ENCODE measurements around the gene STXBP5.
A peak's percentile ranks its signal among the peaks of the same experiment; 100 is the strongest.

STXBP5 gene

DNA sequence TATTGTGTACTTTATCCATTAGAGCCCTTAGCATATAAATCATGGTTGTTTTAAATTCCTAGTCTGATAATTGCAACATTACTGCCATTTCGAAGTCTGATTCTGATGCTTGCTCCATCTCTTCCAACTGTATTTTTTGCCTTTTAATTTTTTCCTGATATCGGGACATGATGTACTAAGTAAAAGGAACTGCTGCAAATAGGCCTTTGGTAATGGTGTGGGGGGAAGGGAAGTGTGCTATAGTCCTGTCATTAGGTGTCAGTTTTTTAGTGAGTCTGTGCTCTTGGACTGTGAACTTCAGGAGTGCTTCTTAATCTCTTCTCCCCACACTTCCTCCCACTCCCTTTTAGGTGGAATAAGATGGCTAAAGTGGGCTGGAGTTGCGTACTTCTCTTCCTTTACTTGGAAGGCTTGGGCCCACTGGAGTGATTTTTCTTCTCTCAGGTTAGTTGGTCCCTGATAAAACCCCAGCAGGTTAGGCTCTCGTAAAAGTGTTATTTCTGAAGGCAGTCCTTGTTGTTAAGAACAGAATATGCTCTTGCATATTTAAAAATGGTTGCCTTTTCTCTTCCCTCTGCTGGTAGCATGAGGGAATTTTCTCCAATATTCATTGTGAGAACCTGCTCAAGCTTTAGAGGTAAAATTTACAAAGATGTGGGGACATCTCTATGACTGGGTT lies 18.1 kb downstream of the STXBP5 start:
- peaks cover 26 to 56% of the 10 kb centered on the region in 2 donors for H3K4me1 Mint-ChIP-seq (ENCODE audit: low read depth in 2 of 2)
- no peak overlapping the region for H3K4me3 Mint-ChIP-seq
- ATAC-seq (replicated peaks) (peak; percentile 29), DNase-seq (peak in 1 of 3 experiments; percentile 4)
- no peaks in the 10 kb centered on the region for H3K9me3 Mint-ChIP-seq
- peak overlapping the region in 1 of 2 donors; percentile 72 for H3K27ac Mint-ChIP-seq
- peaks cover 4% of the 10 kb centered on the region for H3K36me3 Mint-ChIP-seq (ENCODE audit: insufficient read depth)
- H3K27me3 Mint-ChIP-seq, result no peaks in the 10 kb centered on the region

DNA sequence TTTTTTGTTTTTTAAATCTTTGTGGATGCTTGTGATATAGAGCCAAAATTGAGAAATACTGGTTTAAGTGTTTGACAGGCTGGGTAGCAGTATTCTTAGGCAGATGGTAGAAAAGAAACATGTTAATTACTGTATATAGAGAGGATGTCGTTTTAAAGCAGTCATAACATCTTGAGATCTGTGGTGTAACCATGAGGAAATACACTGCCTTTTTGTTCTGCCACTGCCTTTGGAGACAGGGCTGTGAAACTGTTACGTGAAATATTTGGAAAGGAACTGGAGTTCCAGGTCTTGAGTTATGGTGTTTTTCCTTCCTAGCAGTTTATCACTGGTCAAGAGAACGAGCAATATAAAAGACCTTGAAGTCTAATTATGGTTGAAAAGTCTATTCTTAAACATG lies 19.5 kb downstream of the STXBP5 start:
- no peaks in the 10 kb centered on the region for H3K27me3 Mint-ChIP-seq
- DNase-seq, result no peak
- peaks cover 31 to 66% of the 10 kb centered on the region in 2 donors for H3K4me1 Mint-ChIP-seq (ENCODE audit: low read depth in 2 of 2)
- peaks cover 4% of the 10 kb centered on the region for H3K36me3 Mint-ChIP-seq (ENCODE audit: insufficient read depth)
- H3K4me3 Mint-ChIP-seq, result no peak overlapping the region
- H3K27ac Mint-ChIP-seq, result peak overlapping the region in 1 of 2 donors; percentile 72
- H3K9me3 Mint-ChIP-seq, result no peaks in the 10 kb centered on the region
- ATAC-seq (replicated peaks), result no peak

DNA sequence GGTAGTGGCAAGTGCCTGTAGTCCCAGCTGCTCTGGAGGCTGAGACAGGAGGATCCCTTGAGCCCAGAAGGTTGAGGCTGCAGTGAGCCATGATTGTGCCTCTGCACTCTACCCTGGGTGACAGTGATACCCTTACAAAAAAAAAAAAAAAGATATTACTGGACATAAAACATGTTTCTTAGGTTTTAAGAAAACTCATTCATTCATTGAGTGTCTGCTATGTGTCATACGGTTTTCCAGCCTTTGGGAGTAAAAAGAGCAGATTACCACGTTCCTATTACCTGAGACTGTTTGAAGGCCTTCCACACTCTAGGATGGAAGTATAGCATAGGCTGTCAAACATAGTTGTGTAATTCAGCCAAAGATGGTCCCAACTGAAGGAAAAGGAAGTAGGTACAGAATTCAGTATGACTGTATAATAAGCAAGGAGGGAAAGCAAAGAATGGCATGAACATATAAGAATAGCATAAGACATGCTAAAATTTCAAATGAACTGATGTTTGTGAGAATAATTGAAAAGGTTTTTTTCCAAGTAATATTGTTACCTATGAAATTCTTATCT lies 22.0 kb downstream of the STXBP5 start:
- Mint-ChIP-seq H3K27me3 (no peaks in the 10 kb centered on the region), H3K9me3 (no peaks in the 10 kb centered on the region), H3K36me3 (ENCODE audit: insufficient read depth) (peaks cover 4% of the 10 kb centered on the region), H3K27ac (no peak overlapping the region), H3K4me3 (no peak overlapping the region), H3K4me1 (ENCODE audit: low read depth in 2 of 2) (peaks cover 19 to 56% of the 10 kb centered on the region in 2 donors)
- ATAC-seq (replicated peaks), result no peak
- DNase-seq, result no peak

DNA sequence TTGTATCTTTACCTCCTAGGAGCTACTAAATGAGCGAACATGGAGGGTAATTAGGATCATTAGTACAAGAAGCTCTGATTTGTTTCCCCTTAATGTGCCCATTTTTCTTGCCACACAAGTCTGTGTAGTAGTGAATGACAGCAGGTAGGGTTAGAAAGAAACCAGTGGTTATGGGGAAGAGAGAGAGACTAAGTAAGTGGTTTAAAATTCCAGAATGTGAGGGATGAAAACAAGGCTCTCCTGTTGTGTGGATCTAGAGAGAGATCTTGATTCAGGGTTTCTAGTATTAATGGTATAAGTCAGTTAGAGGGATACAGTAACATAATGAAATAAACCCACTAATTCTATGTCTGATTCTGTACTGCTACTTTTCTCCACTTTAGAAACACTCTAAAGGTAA lies 22.7 kb downstream of the STXBP5 start:
- Mint-ChIP-seq H3K27ac (no peak overlapping the region), H3K4me1 (ENCODE audit: low read depth in 2 of 2) (peaks cover 16 to 52% of the 10 kb centered on the region in 2 donors), H3K9me3 (no peaks in the 10 kb centered on the region), H3K36me3 (ENCODE audit: insufficient read depth) (peaks cover 4% of the 10 kb centered on the region), H3K4me3 (no peak overlapping the region), H3K27me3 (no peaks in the 10 kb centered on the region)
- ATAC-seq (replicated peaks) (no peak), DNase-seq (no peak)

DNA sequence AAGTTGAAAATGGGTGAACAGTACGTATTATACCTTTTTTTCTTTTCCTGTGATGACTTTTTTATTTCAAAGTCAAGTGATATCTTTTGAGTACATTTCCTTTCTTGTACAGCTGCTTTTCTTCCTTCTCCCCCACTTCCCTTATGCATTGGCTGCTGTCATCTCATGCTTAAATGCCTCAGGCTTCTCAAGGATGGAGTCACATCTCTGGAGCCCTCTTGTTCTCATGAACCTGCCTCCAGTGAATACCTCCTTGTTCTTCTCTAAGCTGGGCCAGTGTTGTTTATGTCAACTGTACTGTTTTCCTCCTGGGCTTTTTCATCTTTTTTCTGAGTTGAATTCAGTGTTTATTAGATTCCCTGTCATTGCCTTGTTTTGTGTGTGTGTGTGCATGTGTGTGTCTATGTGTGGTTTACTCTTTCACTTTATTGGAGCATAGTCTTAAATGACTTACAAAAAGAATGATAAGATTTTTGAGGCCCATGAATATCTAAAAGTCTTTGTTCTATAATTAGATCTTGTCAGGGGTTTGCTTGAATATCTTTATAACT lies 23.6 kb downstream of the STXBP5 start:
- peaks cover 4% of the 10 kb centered on the region for H3K36me3 Mint-ChIP-seq (ENCODE audit: insufficient read depth)
- peaks cover 13 to 43% of the 10 kb centered on the region in 2 donors for H3K4me1 Mint-ChIP-seq (ENCODE audit: low read depth in 2 of 2)
- no peak overlapping the region for H3K4me3 Mint-ChIP-seq
- DNase-seq (no peak), ATAC-seq (replicated peaks) (no peak)
- H3K27ac Mint-ChIP-seq, result peak overlapping the region in 1 of 2 donors; percentile 16
- H3K27me3 Mint-ChIP-seq, result no peaks in the 10 kb centered on the region
- H3K9me3 Mint-ChIP-seq, result no peaks in the 10 kb centered on the region

DNA sequence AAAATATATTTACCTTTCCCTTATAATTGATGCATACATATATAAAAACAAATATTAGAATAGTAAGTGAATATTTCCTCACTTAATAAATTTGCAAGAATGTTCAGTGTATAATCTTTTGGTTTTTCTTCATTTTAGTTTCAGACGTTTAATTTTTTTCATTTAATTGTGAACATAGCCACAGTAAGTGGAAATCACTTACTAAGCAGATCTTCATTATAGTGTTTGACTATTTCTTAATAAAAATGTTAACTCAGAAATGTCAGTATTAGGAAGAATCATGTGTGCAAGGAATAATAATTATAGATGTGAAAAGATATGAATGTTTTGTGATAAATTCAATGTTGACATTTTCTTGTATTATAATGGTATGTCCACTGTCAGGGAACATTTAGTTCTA lies 27.4 kb downstream of the STXBP5 start:
- H3K4me1 Mint-ChIP-seq (ENCODE audit: low read depth in 2 of 2), result peaks cover 11 to 39% of the 10 kb centered on the region in 2 donors
- no peak for DNase-seq
- H3K4me3 Mint-ChIP-seq, result no peak overlapping the region
- no peak overlapping the region for H3K27ac Mint-ChIP-seq
- H3K36me3 Mint-ChIP-seq (ENCODE audit: insufficient read depth), result no peaks in the 10 kb centered on the region
- no peaks in the 10 kb centered on the region for H3K27me3 Mint-ChIP-seq
- no peaks in the 10 kb centered on the region for H3K9me3 Mint-ChIP-seq
- no peak for ATAC-seq (replicated peaks)

DNA sequence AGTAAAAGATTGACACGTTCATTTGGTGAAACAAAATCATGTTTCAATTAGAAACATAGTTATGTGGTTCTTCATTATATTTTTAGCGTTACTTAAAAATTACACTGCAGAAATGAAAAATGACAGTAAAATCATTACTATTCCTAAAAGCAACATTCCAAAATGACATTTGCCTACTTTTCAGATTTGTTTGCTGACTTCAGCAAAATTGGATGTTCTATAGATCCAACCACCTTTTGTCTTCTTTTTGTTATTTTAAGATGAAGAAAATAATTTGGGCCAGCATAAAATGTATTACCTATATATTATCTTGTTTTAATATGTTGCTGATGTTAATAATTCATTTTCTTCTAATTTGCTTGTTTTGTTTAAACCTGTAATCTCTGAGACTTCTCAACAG lies 30.5 kb downstream of the STXBP5 start:
- H3K27ac Mint-ChIP-seq, result no peak overlapping the region
- H3K4me3 Mint-ChIP-seq, result no peak overlapping the region
- H3K4me1 Mint-ChIP-seq (ENCODE audit: low read depth in 2 of 2), result peaks cover 5 to 23% of the 10 kb centered on the region in 2 donors
- no peak for DNase-seq
- peaks cover 2% of the 10 kb centered on the region for H3K36me3 Mint-ChIP-seq (ENCODE audit: insufficient read depth)
- no peak for ATAC-seq (replicated peaks)
- no peaks in the 10 kb centered on the region for H3K9me3 Mint-ChIP-seq
- H3K27me3 Mint-ChIP-seq, result no peaks in the 10 kb centered on the region

DNA sequence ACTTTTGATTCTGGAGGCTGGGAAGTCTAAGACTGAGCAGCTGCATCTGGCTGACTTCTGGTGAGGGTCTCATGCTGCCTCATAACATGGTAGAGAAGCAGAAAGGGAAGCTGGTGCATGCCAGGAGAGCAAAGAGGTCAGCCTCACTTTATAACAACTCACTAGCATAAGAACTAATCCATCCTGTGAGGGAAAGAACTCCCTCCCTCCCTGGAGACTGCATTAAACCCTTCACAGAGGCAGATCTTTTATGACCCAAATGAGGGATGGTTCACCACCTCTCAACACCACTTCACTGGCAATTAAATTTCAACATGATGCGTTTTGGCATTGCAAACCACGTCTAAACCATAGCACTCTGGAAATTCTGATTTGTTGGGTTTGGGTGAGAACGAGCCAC lies 33.9 kb downstream of the STXBP5 start:
- Mint-ChIP-seq H3K4me1 (ENCODE audit: low read depth in 2 of 2) (peaks cover 1 to 10% of the 10 kb centered on the region in 2 donors), H3K36me3 (ENCODE audit: insufficient read depth) (peaks cover 7% of the 10 kb centered on the region), H3K4me3 (no peak overlapping the region), H3K9me3 (no peaks in the 10 kb centered on the region), H3K27me3 (no peaks in the 10 kb centered on the region), H3K27ac (no peak overlapping the region)
- ATAC-seq (replicated peaks) (no peak), DNase-seq (no peak)

DNA sequence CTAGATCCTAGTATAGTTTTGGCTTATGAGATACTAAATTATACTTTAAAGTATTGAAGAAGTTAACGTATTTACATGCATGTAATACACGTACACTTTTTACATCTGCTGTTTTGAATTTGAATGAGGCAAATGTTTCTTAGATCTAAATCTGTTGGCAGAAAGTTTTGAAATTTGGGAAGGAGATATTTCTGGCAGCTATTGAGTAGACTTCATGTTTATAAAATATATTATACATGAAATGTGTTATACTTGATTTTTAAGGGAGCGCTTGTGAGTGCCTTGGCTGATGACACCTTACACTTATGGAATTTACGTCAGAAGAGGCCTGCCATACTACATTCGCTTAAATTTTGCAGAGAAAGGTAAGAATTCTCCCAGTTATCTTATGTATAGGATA lies 34.7 kb downstream of the STXBP5 start:
- Mint-ChIP-seq H3K36me3 (ENCODE audit: insufficient read depth) (peaks cover 13% of the 10 kb centered on the region), H3K27ac (no peak overlapping the region)

DNA sequence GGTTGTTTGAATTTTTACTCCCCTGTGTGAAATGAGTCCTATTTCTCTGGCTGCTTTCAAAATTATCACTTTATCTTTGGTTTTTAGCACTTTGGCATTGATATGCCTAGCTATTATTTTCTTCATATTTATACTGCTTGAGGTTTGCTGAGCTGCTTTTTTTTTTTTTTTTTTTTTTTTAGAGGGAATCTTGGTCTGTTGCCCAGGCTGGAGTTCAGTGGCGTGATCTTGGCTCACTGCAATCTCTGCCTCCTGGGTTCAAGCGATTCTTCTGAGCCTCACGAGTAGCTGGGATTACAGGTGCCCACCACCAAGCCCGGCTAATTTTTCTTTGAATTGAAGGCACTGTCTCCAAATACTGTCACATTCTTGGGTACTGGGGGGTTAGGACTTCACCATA lies 40.6 kb downstream of the STXBP5 start:
- DNase-seq (no peak), ATAC-seq (replicated peaks) (no peak)
- Mint-ChIP-seq H3K27ac (no peak overlapping the region), H3K27me3 (no peaks in the 10 kb centered on the region), H3K4me3 (no peak overlapping the region), H3K9me3 (no peaks in the 10 kb centered on the region), H3K4me1 (ENCODE audit: low read depth in 2 of 2) (peaks cover 1 to 7% of the 10 kb centered on the region in 2 donors), H3K36me3 (ENCODE audit: insufficient read depth) (peaks cover 18% of the 10 kb centered on the region)

More for the DNA sequence above, 34.7 kb downstream of the STXBP5 start:
- no peaks in the 10 kb centered on the region for H3K27me3 Mint-ChIP-seq
- DNase-seq (no peak), ATAC-seq (replicated peaks) (no peak)
- no peaks in the 10 kb centered on the region for H3K9me3 Mint-ChIP-seq
- H3K4me3 Mint-ChIP-seq, result no peak overlapping the region
- peaks cover 1 to 7% of the 10 kb centered on the region in 2 donors for H3K4me1 Mint-ChIP-seq (ENCODE audit: low read depth in 2 of 2)

DNA sequence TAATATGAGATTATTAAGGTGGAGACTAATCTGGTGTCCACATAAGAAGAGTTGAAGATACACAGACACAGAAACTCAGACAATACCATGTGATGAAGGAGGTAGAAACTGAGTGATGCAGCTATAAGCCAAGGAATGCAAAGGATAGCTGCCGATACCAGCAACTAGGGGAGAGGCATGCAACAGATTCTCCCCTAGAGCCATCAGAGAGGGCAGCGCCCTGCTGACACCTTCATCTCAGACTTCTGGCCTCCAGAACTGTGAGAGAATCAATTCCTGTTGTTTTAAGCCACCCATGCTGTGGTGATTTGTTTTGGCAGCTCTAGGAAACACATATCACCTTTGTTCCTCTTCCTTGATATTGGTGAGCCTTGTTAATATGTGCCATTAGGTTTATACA lies 41.5 kb downstream of the STXBP5 start:
- peaks cover 20% of the 10 kb centered on the region for H3K36me3 Mint-ChIP-seq (ENCODE audit: insufficient read depth)

DNA sequence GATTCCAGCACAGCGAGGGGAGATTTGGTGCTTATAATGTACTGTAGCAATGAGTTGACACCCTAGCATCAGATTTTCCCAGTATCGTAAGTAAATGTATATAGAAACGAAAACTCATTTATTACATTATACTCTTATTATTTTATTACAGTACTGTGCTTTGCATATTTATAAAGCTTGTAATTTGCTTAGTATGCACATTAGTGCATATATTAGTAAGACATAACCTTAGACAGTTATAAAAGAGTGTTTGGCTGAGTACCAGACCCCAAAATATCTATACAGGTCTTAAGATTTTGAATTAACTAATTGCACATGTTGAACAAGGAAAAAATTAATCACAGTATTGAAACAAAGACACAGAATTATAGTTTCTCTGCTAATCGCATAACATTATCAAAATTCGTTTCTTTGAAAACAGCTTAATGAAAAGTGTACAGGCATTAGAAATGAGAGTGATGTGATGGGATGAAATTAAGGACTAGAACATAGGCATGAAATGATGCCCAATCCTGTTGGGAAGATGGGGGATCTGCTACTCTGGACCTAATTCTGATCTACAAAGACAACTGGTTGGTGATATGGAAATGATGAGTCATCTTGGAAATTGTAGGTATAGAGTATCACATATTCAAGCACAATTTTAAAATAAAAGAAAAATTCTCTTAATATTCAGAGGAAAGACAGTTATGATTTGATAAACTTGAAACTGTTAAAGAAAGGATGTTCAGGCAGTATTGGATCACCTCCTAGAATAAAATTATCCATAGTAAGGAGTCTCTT lies 42.8 kb downstream of the STXBP5 start:
- Mint-ChIP-seq H3K4me3 (no peak overlapping the region), H3K4me1 (ENCODE audit: low read depth in 2 of 2) (peaks cover 0 to 7% of the 10 kb centered on the region in 2 donors), H3K27ac (no peak overlapping the region), H3K36me3 (ENCODE audit: insufficient read depth) (peaks cover 34% of the 10 kb centered on the region), H3K27me3 (no peaks in the 10 kb centered on the region), H3K9me3 (no peaks in the 10 kb centered on the region)
- ATAC-seq (replicated peaks), result no peak
- DNase-seq, result no peak

More for the DNA sequence above, 41.5 kb downstream of the STXBP5 start:
- DNase-seq, result no peak
- Mint-ChIP-seq H3K4me1 (ENCODE audit: low read depth in 2 of 2) (peaks cover 1 to 7% of the 10 kb centered on the region in 2 donors), H3K4me3 (no peak overlapping the region), H3K9me3 (no peaks in the 10 kb centered on the region), H3K27ac (no peak overlapping the region), H3K27me3 (no peaks in the 10 kb centered on the region)
- no peak for ATAC-seq (replicated peaks)

DNA sequence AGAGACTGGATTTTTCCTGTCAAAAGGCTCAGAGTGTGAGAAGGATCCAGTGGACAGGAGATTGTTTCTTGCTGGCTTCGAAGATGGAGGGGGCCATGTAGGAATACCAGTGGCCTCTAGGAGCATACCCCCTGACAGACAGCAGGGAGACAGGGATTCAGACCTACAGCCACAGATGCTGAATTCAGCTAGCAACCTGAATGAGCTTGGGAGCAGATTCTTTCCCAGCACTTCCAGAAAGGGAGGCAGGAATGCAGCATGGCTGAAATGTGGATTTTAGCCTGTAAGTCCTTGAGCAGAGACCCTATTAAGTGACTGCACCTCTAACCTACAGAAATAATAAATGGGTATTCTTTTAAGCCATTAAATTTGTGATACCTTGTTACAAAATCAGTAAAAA lies 44.6 kb downstream of the STXBP5 start:
- H3K9me3 Mint-ChIP-seq, result no peaks in the 10 kb centered on the region
- DNase-seq, result no peak
- peaks cover 0 to 7% of the 10 kb centered on the region in 2 donors for H3K4me1 Mint-ChIP-seq (ENCODE audit: low read depth in 2 of 2)
- no peaks in the 10 kb centered on the region for H3K27me3 Mint-ChIP-seq
- peaks cover 27% of the 10 kb centered on the region for H3K36me3 Mint-ChIP-seq (ENCODE audit: insufficient read depth)
- no peak overlapping the region for H3K4me3 Mint-ChIP-seq
- no peak overlapping the region for H3K27ac Mint-ChIP-seq
- no peak for ATAC-seq (replicated peaks)
